GM12865 (cell line): ENCODE data around the gene CCDC32.

ENCODE experiments used
- DNase-seq: peaks from one replicate; pipeline ENCODE4 v3.0.0; 2010; ENCODE audit warnings: low read depth
- H3K4me3 ChIP-seq: 2 replicates; pipeline ENCODE4 v1.5.1; 2011; ENCODE audit warnings: mild to moderate bottlenecking, low read depth, low read length, control low read depth
- TF ChIP-seq, protein P1 (sequence below): IDR thresholded peaks from 2 replicates; pipeline ENCODE4 v1.5.1; 2011; ENCODE audit warnings: low read length, control low read depth, low read depth, inconsistent platforms; ENCODE audit not compliant: insufficient read depth; ENCODE audit errors: missing control alignments

The CCDC32 gene

GRCh38 chr15:40523611-40524010 is 41.2 kb downstream of the CCDC32 start:
- H3K4me3 ChIP-seq, result no peak overlapping the region
- TF ChIP-seq, protein P1, sequence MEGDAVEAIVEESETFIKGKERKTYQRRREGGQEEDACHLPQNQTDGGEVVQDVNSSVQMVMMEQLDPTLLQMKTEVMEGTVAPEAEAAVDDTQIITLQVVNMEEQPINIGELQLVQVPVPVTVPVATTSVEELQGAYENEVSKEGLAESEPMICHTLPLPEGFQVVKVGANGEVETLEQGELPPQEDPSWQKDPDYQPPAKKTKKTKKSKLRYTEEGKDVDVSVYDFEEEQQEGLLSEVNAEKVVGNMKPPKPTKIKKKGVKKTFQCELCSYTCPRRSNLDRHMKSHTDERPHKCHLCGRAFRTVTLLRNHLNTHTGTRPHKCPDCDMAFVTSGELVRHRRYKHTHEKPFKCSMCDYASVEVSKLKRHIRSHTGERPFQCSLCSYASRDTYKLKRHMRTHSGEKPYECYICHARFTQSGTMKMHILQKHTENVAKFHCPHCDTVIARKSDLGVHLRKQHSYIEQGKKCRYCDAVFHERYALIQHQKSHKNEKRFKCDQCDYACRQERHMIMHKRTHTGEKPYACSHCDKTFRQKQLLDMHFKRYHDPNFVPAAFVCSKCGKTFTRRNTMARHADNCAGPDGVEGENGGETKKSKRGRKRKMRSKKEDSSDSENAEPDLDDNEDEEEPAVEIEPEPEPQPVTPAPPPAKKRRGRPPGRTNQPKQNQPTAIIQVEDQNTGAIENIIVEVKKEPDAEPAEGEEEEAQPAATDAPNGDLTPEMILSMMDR, result no peak
- peak; percentile 31 for DNase-seq

- DNase-seq, result no peak
- H3K4me3 ChIP-seq, result no peak overlapping the region
- TF ChIP-seq, protein P1, result no peak
These were observed 48.5 kb downstream of the CCDC32 start for GRCh38 chr15:40516322-40516721.

DNA sequence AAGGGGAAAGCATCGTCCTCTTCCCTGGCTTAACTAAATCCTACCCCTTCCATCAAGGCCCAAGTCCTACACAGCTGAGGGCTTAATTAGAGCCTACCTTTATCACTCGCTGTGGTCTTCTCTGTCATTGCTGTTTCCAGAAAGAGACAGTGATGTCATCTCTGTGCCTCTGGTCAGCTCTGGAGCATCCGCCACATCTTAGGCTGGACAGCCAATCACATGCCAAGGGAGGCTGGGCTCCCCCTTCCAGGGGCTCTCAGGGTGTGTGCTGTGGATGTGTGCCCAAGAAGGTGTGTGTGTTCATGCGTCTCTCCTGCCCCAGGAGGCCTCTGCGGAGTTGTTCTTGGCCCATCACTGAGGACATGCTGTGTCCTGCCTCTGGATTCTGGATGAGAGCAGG is 51.2 kb downstream of the CCDC32 start:
- no peak overlapping the region for H3K4me3 ChIP-seq
- TF ChIP-seq, protein P1, result no peak
- DNase-seq, result no peak

GRCh38 chr15:40512440-40512839 is 52.4 kb downstream of the CCDC32 start:
- DNase-seq, result no peak
- TF ChIP-seq, protein P1, result no peak
- H3K4me3 ChIP-seq, result no peak overlapping the region

DNA sequence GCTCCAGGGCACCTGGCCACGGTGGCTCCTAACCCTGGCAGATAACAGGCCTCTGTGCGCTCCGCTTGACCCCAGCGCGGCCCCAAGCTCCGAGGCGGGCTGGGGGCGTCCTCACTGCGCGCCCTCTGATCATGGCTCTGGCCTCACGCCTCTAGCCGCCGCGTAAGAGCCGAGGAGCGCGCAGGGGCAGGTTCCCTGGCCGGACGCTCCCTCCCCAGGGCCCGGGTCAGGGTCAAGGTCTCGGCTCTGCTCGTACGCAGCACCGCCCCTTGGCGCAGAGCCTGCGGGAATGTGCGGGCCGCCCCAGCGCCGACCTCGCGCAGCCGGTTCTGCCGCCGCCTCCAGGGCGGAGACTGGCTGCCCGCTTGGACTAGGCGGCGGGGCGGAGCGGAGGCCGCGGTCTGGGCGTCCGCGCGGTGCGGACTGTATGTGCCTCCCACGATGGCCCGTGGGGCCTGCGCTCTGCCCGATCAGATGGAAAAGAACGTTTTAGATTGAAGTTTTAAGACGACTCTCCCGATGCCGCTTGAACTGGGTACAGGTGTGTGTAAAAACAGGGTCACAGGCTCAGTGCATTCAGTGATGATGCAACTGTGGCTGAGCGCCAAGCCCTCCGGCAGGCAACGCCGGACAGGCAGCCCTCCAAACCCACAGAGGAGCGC is 53.2 kb downstream of the CCDC32 start:
- peak; percentile 59 for DNase-seq
- H3K4me3 ChIP-seq, result peak overlapping the region; percentile 63
- TF ChIP-seq, protein P1, result no peak

GRCh38 chr15:40511093-40511471 is 53.8 kb downstream of the CCDC32 start:
- TF ChIP-seq, protein P1, result no peak
- H3K4me3 ChIP-seq, result peak overlapping the region; percentile 63
- DNase-seq, result peak; percentile 65

DNA sequence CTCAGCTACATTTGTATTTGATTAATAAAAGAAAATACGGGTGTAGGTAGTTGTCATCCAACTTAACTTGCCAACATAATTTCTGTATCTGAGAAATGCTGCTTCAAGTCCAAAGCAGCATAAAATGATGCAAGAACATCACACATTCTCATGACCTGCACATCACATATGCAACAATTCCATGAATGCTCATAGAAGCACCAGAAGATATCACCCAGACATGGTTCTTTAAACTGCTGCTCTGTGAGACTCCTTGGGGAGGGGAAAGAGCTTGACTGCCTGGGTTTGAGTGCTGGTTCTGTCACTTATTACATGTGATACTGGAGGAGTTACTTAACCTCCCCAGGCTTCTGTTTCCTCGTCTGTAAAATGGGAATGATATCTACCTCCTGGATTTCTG is 54.6 kb downstream of the CCDC32 start:
- TF ChIP-seq, protein P1, result no peak
- no peak overlapping the region for H3K4me3 ChIP-seq
- no peak for DNase-seq
